HG02610 (cell line): ENCODE measurements around the gene IFT80.
"Not testable (repeated sequence)": the region's sequence is repeated elsewhere in the genome, so short reads cannot be mapped to it uniquely, and the experiment has no call there.

ENCODE experiments used
- ATAC-seq: cut with Tn5 transposase; IDR thresholded peaks from one replicate; pipeline ENCODE4 v1.9.1; 2021; ENCODE audit warnings: mild to moderate bottlenecking, moderate library complexity; ENCODE audit not compliant: unreplicated experiment

The IFT80 gene

DNA sequence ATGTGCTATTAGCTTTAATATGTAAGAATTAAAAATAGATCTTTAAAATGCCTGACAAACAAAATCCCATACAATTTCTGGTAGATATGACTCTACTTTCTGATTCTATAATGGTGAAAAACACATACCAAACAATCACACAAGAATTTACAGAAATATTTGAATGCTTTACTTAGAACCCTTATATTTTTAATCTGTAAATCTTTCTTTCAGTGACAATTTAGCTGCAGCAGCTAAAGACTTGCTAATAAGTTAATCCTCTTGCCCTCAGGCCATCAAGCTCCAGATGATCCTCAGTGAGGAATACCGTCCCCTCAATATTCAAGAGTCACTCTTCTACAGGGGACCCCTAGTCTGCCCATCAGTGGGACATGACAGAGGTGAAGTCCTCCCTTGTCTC lies 118.2 kb downstream of the IFT80 start:
- ATAC-seq: no peak

DNA sequence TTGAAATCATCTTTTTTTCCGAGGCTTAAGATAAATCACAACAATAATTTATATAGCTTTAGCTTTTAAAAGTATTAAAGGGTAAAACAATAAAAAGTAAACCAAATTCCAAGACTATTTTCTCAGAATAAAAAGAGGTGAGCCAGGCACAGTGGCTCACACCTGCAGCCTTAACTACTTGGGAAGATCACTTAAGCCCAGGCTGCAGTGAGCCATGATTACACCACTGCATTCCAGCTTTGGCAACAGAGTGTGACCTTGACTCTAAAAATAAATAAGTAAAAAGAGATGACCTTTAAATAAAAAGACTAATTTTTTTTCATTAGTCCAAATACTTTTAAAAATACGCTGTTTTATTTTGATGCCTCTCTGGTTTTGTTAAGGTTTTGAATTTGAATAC lies 119.4 kb downstream of the IFT80 start:
- no peak for ATAC-seq

GRCh38 chr3:160278210-160278609 lies 120.8 kb downstream of the IFT80 start:
- ATAC-seq: no peak

DNA sequence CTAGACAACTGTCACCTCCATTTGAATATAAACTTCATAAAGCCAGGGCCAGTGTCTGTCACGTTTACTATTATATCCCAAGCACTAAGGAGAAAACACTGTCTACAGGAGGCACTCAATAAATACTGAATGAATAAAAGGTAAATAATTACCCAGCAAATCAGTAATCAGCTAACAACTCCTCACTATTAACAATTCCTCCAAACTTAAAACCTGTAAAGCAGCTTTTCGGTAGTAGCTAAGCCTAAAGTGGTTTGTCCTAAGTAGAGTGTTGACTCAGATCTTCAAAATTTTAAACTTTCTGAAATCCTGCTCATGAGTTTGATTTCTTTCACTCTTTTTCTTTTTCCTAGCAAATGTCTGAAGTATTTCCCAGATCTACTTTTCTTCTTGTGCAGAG lies 133.9 kb downstream of the IFT80 start:
- ATAC-seq: no peak

GRCh38 chr3:160260587-160261270 lies 138.3 kb downstream of the IFT80 start:
- no peak for ATAC-seq

- no peak for ATAC-seq
Measured at GRCh38 chr3:160259589-160259988, 139.4 kb downstream of the IFT80 start.

GRCh38 chr3:160257606-160258005 lies 141.4 kb downstream of the IFT80 start:
- ATAC-seq: no peak

DNA sequence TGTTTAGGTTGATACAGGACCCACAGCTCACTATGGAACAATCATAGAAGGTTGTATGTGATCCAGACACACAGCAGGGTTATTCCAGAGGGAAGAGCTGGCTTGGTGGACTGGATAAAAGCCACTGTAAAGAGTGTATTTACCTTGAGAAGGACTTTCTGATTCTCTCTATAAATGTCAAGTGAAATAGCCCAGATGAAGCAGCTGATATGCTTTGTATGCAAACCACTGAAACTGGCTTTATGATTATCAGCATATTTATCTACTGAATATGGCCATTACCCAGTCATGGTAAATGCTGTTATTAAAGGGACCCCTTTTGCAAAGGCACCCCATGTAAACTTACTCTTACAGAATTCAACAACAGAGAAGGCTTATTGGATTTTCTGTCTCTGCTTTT lies 145.7 kb downstream of the IFT80 start:
- no peak for ATAC-seq

- ATAC-seq: no peak
Measured at GRCh38 chr3:160247766-160248165, 151.3 kb downstream of the IFT80 start.

- ATAC-seq: no peak
Measured at GRCh38 chr3:160245261-160245800, 153.7 kb downstream of the IFT80 start.

DNA sequence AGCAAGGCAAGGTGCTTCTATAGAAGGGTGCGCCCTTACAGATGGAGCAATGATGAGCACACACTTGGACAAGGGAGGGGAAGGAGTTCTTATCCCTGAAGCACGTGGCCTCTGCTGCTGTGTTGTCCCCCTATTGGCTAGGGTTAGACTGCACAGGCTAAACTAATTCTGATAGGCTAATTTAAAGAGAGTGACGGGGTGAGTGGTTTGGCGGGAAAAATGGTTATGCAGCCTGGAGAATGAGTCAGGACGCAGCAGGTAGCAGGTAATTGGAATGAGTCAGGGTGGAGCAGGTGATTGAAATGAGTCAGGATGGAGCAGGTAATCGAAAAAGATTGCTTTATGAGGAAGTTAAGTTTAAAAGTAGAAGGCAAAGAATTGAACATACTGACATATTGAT lies 158.3 kb downstream of the IFT80 start:
- not testable (repeated sequence) for ATAC-seq

DNA sequence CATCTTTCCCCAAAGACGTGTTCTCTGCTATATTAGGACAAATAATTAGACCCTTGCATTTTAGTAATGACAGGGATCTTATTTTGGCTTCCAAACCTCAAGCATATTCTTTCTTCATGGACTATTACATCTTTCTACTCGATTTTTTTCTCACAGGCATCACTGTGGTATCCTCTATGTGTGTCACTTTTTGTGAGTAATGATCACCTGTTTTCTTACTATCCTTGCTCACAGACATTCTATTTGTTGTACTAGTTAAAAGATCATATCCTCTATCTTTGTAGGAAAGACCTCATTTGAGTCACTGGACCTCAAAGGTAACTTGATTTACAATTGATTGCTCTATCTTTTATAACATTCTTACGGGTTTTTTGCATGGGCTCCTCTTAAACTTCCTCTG lies 167.0 kb downstream of the IFT80 start:
- no peak for ATAC-seq

- ATAC-seq: no peak
Measured at GRCh38 chr3:160227419-160227818, 171.6 kb downstream of the IFT80 start.

GRCh38 chr3:160226026-160226907 lies 172.8 kb downstream of the IFT80 start:
- peak; percentile 18 for ATAC-seq

- ATAC-seq: peak; percentile 79
Measured at GRCh38 chr3:160225176-160226025, 173.6 kb downstream of the IFT80 start, which contains the start of gene C3orf80. Gene C3orf80, plus strand, starts transcription at chr3:160225422. Its CDS starts 214 bp downstream, at chr3:160225636.

GRCh38 chr3:160224811-160225175 lies 174.2 kb downstream of the IFT80 start:
- no peak for ATAC-seq

GRCh38 chr3:160224256-160224655 lies 174.8 kb downstream of the IFT80 start:
- no peak for ATAC-seq

- no peak for ATAC-seq
Measured at GRCh38 chr3:160221019-160221418, 178.0 kb downstream of the IFT80 start.

- ATAC-seq: no peak
Measured at GRCh38 chr3:160220038-160220437, 179.0 kb downstream of the IFT80 start.

DNA sequence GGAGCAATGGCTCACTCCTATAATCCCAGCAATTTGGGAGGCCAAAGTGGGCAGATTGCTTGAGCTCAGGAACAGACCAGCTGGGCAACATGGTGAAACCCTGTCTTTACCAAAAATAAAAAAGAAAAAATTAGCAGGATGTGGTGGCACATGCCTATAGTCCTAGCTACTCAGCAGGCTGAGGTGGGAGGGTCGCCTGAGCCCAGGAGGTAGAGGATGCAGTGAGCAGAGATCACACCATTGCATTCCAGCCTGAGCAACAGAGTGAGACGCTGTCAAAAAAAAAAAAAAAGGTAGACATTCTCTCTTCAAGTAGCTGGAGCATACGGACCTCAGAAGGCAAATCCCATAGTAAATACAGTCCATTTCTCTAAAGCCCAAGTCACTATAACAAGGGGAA lies 180.9 kb downstream of the IFT80 start:
- ATAC-seq: no peak

GRCh38 chr3:160217675-160218074 lies 181.3 kb downstream of the IFT80 start:
- ATAC-seq: no peak
